Measurements from ENCODE around the gene CASTOR2.
"Not testable (repeated sequence)": the region's sequence is repeated elsewhere in the genome, so short reads cannot be mapped to it uniquely, and the experiment has no call there.

The CASTOR2 gene

GRCh38 chr7:74964511-74965119 lies at the start of gene CASTOR2:
TSS of gene CASTOR2 (plus strand) at chr7:74964705. CDS start at chr7:74964986, 281 bp downstream.
- not testable (repeated sequence) for H3K36me3 ChIP-seq (ENCODE audit: insufficient read depth, low read length); H3F3A ChIP-seq (ENCODE audit: low read depth); H3K9me3 ChIP-seq (ENCODE audit: insufficient read depth, low read depth, low read length); H3K27me3 ChIP-seq (ENCODE audit: insufficient read depth, low read length, poor library complexity, severe bottlenecking); H2AFZ ChIP-seq (ENCODE audit: low read length); H3K9me2 ChIP-seq (replicated peaks; ENCODE audit: low read depth, low read length); H3K4me3 ChIP-seq (ENCODE audit: low read length, poor library complexity, severe bottlenecking); H3K79me2 ChIP-seq (ENCODE audit: insufficient read depth, low read length); H4K20me1 ChIP-seq (ENCODE audit: insufficient read depth, low read length, poor library complexity, severe bottlenecking); H3K9ac ChIP-seq (ENCODE audit: low read depth, low read length, poor library complexity, severe bottlenecking); H3K4me1 ChIP-seq (ENCODE audit: insufficient read depth, low read length, poor library complexity, severe bottlenecking)
- H3K4me2 ChIP-seq (ENCODE audit: low read depth, low read length, poor library complexity, severe bottlenecking), result peak within 1 kb of the TSS; percentile 31

- H3K4me2 ChIP-seq (ENCODE audit: low read depth, low read length, poor library complexity, severe bottlenecking), result not testable (repeated sequence)
Measured at GRCh38 chr7:74922321-74922890, 42.1 kb upstream of the CASTOR2 start.

GRCh38 chr7:74923644-74924043 lies 40.9 kb upstream of the CASTOR2 start:
- not testable (repeated sequence) for H3K4me2 ChIP-seq (ENCODE audit: low read depth, low read length, poor library complexity, severe bottlenecking); H3K9me2 ChIP-seq (replicated peaks; ENCODE audit: low read depth, low read length); H3K79me2 ChIP-seq (ENCODE audit: insufficient read depth, low read length); H3K9me3 ChIP-seq (ENCODE audit: insufficient read depth, low read depth, low read length); H4K20me1 ChIP-seq (ENCODE audit: insufficient read depth, low read length, poor library complexity, severe bottlenecking); H3K36me3 ChIP-seq (ENCODE audit: insufficient read depth, low read length); H3F3A ChIP-seq (ENCODE audit: low read depth); H3K4me3 ChIP-seq (ENCODE audit: low read length, poor library complexity, severe bottlenecking); H3K4me1 ChIP-seq (ENCODE audit: insufficient read depth, low read length, poor library complexity, severe bottlenecking); H3K9ac ChIP-seq (ENCODE audit: low read depth, low read length, poor library complexity, severe bottlenecking); H2AFZ ChIP-seq (ENCODE audit: low read length); H3K27me3 ChIP-seq (ENCODE audit: insufficient read depth, low read length, poor library complexity, severe bottlenecking)

More at GRCh38 chr7:74922321-74922890, 42.1 kb upstream of the CASTOR2 start:
- H3K9ac ChIP-seq (ENCODE audit: low read depth, low read length, poor library complexity, severe bottlenecking); H3K79me2 ChIP-seq (ENCODE audit: insufficient read depth, low read length); H4K20me1 ChIP-seq (ENCODE audit: insufficient read depth, low read length, poor library complexity, severe bottlenecking); H3K4me3 ChIP-seq (ENCODE audit: low read length, poor library complexity, severe bottlenecking); H2AFZ ChIP-seq (ENCODE audit: low read length); H3K4me1 ChIP-seq (ENCODE audit: insufficient read depth, low read length, poor library complexity, severe bottlenecking); H3K9me3 ChIP-seq (ENCODE audit: insufficient read depth, low read depth, low read length); H3K36me3 ChIP-seq (ENCODE audit: insufficient read depth, low read length); H3K9me2 ChIP-seq (replicated peaks; ENCODE audit: low read depth, low read length); H3F3A ChIP-seq (ENCODE audit: low read depth); H3K27me3 ChIP-seq (ENCODE audit: insufficient read depth, low read length, poor library complexity, severe bottlenecking): not testable (repeated sequence)

- H3F3A ChIP-seq (ENCODE audit: low read depth); H3K9me2 ChIP-seq (replicated peaks; ENCODE audit: low read depth, low read length); H3K27me3 ChIP-seq (ENCODE audit: insufficient read depth, low read length, poor library complexity, severe bottlenecking); H4K20me1 ChIP-seq (ENCODE audit: insufficient read depth, low read length, poor library complexity, severe bottlenecking); H3K4me3 ChIP-seq (ENCODE audit: low read length, poor library complexity, severe bottlenecking); H3K4me1 ChIP-seq (ENCODE audit: insufficient read depth, low read length, poor library complexity, severe bottlenecking); H3K9me3 ChIP-seq (ENCODE audit: insufficient read depth, low read depth, low read length); H3K4me2 ChIP-seq (ENCODE audit: low read depth, low read length, poor library complexity, severe bottlenecking); H2AFZ ChIP-seq (ENCODE audit: low read length); H3K9ac ChIP-seq (ENCODE audit: low read depth, low read length, poor library complexity, severe bottlenecking); H3K36me3 ChIP-seq (ENCODE audit: insufficient read depth, low read length); H3K79me2 ChIP-seq (ENCODE audit: insufficient read depth, low read length): not testable (repeated sequence)
Measured at GRCh38 chr7:74926968-74927367, 37.5 kb upstream of the CASTOR2 start.

GRCh38 chr7:74931563-74932328 lies 32.8 kb upstream of the CASTOR2 start:
- H3F3A ChIP-seq (ENCODE audit: low read depth); H3K4me1 ChIP-seq (ENCODE audit: insufficient read depth, low read length, poor library complexity, severe bottlenecking); H2AFZ ChIP-seq (ENCODE audit: low read length); H3K4me2 ChIP-seq (ENCODE audit: low read depth, low read length, poor library complexity, severe bottlenecking); H4K20me1 ChIP-seq (ENCODE audit: insufficient read depth, low read length, poor library complexity, severe bottlenecking); H3K9me3 ChIP-seq (ENCODE audit: insufficient read depth, low read depth, low read length); H3K9ac ChIP-seq (ENCODE audit: low read depth, low read length, poor library complexity, severe bottlenecking); H3K36me3 ChIP-seq (ENCODE audit: insufficient read depth, low read length); H3K4me3 ChIP-seq (ENCODE audit: low read length, poor library complexity, severe bottlenecking); H3K27me3 ChIP-seq (ENCODE audit: insufficient read depth, low read length, poor library complexity, severe bottlenecking); H3K79me2 ChIP-seq (ENCODE audit: insufficient read depth, low read length); H3K9me2 ChIP-seq (replicated peaks; ENCODE audit: low read depth, low read length): not testable (repeated sequence)

GRCh38 chr7:74939429-74939828 lies 25.1 kb upstream of the CASTOR2 start:
- H3K4me1 ChIP-seq (ENCODE audit: insufficient read depth, low read length, poor library complexity, severe bottlenecking); H3K79me2 ChIP-seq (ENCODE audit: insufficient read depth, low read length); H3K4me2 ChIP-seq (ENCODE audit: low read depth, low read length, poor library complexity, severe bottlenecking); H3K9ac ChIP-seq (ENCODE audit: low read depth, low read length, poor library complexity, severe bottlenecking); H2AFZ ChIP-seq (ENCODE audit: low read length); H3K9me2 ChIP-seq (replicated peaks; ENCODE audit: low read depth, low read length); H3F3A ChIP-seq (ENCODE audit: low read depth); H3K9me3 ChIP-seq (ENCODE audit: insufficient read depth, low read depth, low read length); H4K20me1 ChIP-seq (ENCODE audit: insufficient read depth, low read length, poor library complexity, severe bottlenecking); H3K27me3 ChIP-seq (ENCODE audit: insufficient read depth, low read length, poor library complexity, severe bottlenecking); H3K36me3 ChIP-seq (ENCODE audit: insufficient read depth, low read length); H3K4me3 ChIP-seq (ENCODE audit: low read length, poor library complexity, severe bottlenecking): not testable (repeated sequence)

GRCh38 chr7:74941302-74942069 lies 23.0 kb upstream of the CASTOR2 start:
- not testable (repeated sequence) for H2AFZ ChIP-seq (ENCODE audit: low read length); H3K9me2 ChIP-seq (replicated peaks; ENCODE audit: low read depth, low read length); H3F3A ChIP-seq (ENCODE audit: low read depth); H3K36me3 ChIP-seq (ENCODE audit: insufficient read depth, low read length); H3K4me3 ChIP-seq (ENCODE audit: low read length, poor library complexity, severe bottlenecking); H3K79me2 ChIP-seq (ENCODE audit: insufficient read depth, low read length); H3K4me1 ChIP-seq (ENCODE audit: insufficient read depth, low read length, poor library complexity, severe bottlenecking); H3K9ac ChIP-seq (ENCODE audit: low read depth, low read length, poor library complexity, severe bottlenecking); H3K4me2 ChIP-seq (ENCODE audit: low read depth, low read length, poor library complexity, severe bottlenecking); H3K9me3 ChIP-seq (ENCODE audit: insufficient read depth, low read depth, low read length); H4K20me1 ChIP-seq (ENCODE audit: insufficient read depth, low read length, poor library complexity, severe bottlenecking); H3K27me3 ChIP-seq (ENCODE audit: insufficient read depth, low read length, poor library complexity, severe bottlenecking)

Measured in Loucy (cell line).